ENCODE data around the gene TP53BP2.

TP53BP2 gene

DNA sequence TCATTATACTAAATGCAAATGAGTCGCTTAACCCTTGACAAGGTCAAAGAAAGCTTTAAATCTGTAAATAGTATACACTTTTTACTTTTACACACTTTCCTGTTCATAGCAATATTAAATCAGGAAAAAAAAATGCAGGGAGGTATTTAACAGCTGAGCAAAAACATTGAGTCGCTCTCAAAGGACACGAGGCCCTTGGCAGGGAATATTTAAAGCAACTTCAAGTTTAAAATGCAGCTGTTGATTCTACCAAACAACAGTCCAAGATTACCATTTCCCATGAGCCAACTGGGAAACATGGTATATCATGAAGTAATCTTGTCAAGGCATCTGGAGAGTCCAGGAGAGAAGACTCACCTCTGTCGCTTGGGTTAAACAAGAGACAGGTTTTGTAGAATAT lies 70.7 kb downstream of the TP53BP2 start:
- Histone ChIP-seq H3K27me3 (ENCODE audit: insufficient read depth, low read length, poor library complexity) (no peaks in the 10 kb centered on the region), H4K20me1 (ENCODE audit: insufficient read depth, low read length) (no peaks in the 10 kb centered on the region; the same call in 1 of the 2 replicates), H3K4me3 (ENCODE audit: low read depth in 1 of 2, low read length in 2 of 2) (no peak overlapping the region), H3K36me3 (ENCODE audit: insufficient read depth, low read length) (peaks cover 49% of the 10 kb centered on the region), H3K4me2 (ENCODE audit: insufficient read depth, low read length) (no peak overlapping the region), H3K9ac (ENCODE audit: low read depth, low read length) (no peak overlapping the region), H3K4me1 (ENCODE audit: insufficient read depth, low read length) (no peaks in the 10 kb centered on the region), H3K79me2 (ENCODE audit: insufficient read depth, low read length) (no peaks in the 10 kb centered on the region), H3K9me3 (ENCODE audit: insufficient read depth, low read length, severe bottlenecking) (no peaks in the 10 kb centered on the region), H2AFZ (ENCODE audit: low read depth, low read length) (no peak overlapping the region), H3K27ac (ENCODE audit: low read length) (no peak overlapping the region)
- TF ChIP-seq, protein P1, sequence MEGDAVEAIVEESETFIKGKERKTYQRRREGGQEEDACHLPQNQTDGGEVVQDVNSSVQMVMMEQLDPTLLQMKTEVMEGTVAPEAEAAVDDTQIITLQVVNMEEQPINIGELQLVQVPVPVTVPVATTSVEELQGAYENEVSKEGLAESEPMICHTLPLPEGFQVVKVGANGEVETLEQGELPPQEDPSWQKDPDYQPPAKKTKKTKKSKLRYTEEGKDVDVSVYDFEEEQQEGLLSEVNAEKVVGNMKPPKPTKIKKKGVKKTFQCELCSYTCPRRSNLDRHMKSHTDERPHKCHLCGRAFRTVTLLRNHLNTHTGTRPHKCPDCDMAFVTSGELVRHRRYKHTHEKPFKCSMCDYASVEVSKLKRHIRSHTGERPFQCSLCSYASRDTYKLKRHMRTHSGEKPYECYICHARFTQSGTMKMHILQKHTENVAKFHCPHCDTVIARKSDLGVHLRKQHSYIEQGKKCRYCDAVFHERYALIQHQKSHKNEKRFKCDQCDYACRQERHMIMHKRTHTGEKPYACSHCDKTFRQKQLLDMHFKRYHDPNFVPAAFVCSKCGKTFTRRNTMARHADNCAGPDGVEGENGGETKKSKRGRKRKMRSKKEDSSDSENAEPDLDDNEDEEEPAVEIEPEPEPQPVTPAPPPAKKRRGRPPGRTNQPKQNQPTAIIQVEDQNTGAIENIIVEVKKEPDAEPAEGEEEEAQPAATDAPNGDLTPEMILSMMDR (IDR thresholded peaks at IDR 0.05; ENCODE audit: borderline replicate concordance, extremely low read depth, low read length, poor library complexity, severe bottlenecking): no peak
- no peak for TF ChIP-seq EZH2 (IDR thresholded peaks at IDR 0.05; ENCODE audit: borderline replicate concordance, low read depth, low read length, severe bottlenecking)
- ATAC-seq (ENCODE audit: insufficient read depth, low read depth): no peak
- DNase-seq: no peak

DNA sequence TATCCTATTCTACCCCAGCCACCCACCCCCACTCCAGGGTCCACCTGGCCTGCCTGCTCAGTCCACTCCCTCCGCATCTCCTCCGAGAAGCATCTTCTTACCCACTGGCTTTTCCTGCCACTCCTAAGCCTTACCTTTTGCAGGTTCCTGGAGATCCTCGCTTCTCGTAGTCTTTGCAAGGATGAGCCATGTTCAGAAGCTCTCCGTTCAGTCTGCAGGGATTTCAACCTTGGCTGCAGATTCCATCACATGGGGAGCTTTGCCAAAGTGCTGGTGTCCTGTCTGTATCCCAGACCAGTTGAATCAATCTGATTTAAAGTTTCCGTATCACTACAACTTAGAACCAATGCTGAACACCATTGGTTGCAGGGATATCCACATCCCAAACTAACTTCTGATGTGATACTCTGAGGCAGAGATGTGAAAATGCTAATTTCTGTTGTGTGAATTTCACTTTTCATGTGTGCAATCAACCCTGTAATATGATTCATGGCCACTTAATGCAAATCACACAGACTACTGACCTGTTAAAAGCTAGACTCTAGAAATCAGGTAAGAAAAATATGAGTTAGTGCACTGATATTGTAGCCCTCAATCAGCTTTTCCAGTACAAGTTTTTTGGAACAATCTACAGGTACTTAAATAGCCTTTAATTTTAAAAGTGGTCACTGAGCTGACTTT lies 71.5 kb downstream of the TP53BP2 start:
- no peak overlapping the region for H3K9ac ChIP-seq (ENCODE audit: low read depth, low read length)
- peaks cover 44% of the 10 kb centered on the region for H3K36me3 ChIP-seq (ENCODE audit: insufficient read depth, low read length)
- H4K20me1 ChIP-seq (ENCODE audit: insufficient read depth, low read length): no peaks in the 10 kb centered on the region; the same call in 1 of the 2 replicates
- H2AFZ ChIP-seq (ENCODE audit: low read depth, low read length): no peak overlapping the region
- TF ChIP-seq, protein P1 (IDR thresholded peaks at IDR 0.05; ENCODE audit: borderline replicate concordance, extremely low read depth, low read length, poor library complexity, severe bottlenecking): no peak
- no peak for TF ChIP-seq EZH2 (IDR thresholded peaks at IDR 0.05; ENCODE audit: borderline replicate concordance, low read depth, low read length, severe bottlenecking)
- no peaks in the 10 kb centered on the region for H3K9me3 ChIP-seq (ENCODE audit: insufficient read depth, low read length, severe bottlenecking)
- ATAC-seq (ENCODE audit: insufficient read depth, low read depth) (no peak), DNase-seq (no peak)
- H3K27me3 ChIP-seq (ENCODE audit: insufficient read depth, low read length, poor library complexity): no peaks in the 10 kb centered on the region
- no peak overlapping the region for H3K4me2 ChIP-seq (ENCODE audit: insufficient read depth, low read length)
- no peak overlapping the region for H3K4me3 ChIP-seq (ENCODE audit: low read depth in 1 of 2, low read length in 2 of 2)
- H3K27ac ChIP-seq (ENCODE audit: low read length): no peak overlapping the region
- H3K79me2 ChIP-seq (ENCODE audit: insufficient read depth, low read length): no peaks in the 10 kb centered on the region
- H3K4me1 ChIP-seq (ENCODE audit: insufficient read depth, low read length): no peaks in the 10 kb centered on the region

- no peak for TF ChIP-seq EZH2 (IDR thresholded peaks at IDR 0.05; ENCODE audit: borderline replicate concordance, low read depth, low read length, severe bottlenecking)
- TF ChIP-seq, protein P1 (IDR thresholded peaks at IDR 0.05; ENCODE audit: borderline replicate concordance, extremely low read depth, low read length, poor library complexity, severe bottlenecking): no peak
- no peaks in the 10 kb centered on the region for H3K4me1 ChIP-seq (ENCODE audit: insufficient read depth, low read length)
- no peak overlapping the region for H3K27ac ChIP-seq (ENCODE audit: low read length)
- no peak overlapping the region for H3K4me3 ChIP-seq (ENCODE audit: low read depth in 1 of 2, low read length in 2 of 2)
- no peak for ATAC-seq (ENCODE audit: insufficient read depth, low read depth)
- no peak for DNase-seq
- H3K4me2 ChIP-seq (ENCODE audit: insufficient read depth, low read length): no peak overlapping the region
- peaks cover 30% of the 10 kb centered on the region for H3K36me3 ChIP-seq (ENCODE audit: insufficient read depth, low read length)
- no peak overlapping the region for H2AFZ ChIP-seq (ENCODE audit: low read depth, low read length)
- H3K27me3 ChIP-seq (ENCODE audit: insufficient read depth, low read length, poor library complexity): no peaks in the 10 kb centered on the region
- no peaks in the 10 kb centered on the region for H3K79me2 ChIP-seq (ENCODE audit: insufficient read depth, low read length)
- H3K9ac ChIP-seq (ENCODE audit: low read depth, low read length): no peak overlapping the region
- no peaks in the 10 kb centered on the region for H3K9me3 ChIP-seq (ENCODE audit: insufficient read depth, low read length, severe bottlenecking)
- no peaks in the 10 kb centered on the region; the same call in 1 of the 2 replicates for H4K20me1 ChIP-seq (ENCODE audit: insufficient read depth, low read length)
These were observed 73.0 kb downstream of the TP53BP2 start for GRCh38 chr1:223772771-223773160.
